HCT116 (cell line): Measurements from ENCODE around the gene OGFOD2. TPM values are rescaled to one million over a fixed set of nuclear protein-coding genes. Genes with fewer than 3 reads are reported as not detected.

ENCODE experiments used
- ATAC-seq: fragments of 200-7000 bp; cut with Tn5 transposase; 2 replicates; pipeline ENCODE4 v1.9.1; 2020; ENCODE audit warnings: mild to moderate bottlenecking, moderate library complexity
- BruUV-seq: library from RNA; stranded (reverse); fragments of 400-500 nt; replicated peaks from 2 replicates; lab custom pipeline; 2021; lab: Mats Ljungman, UMichigan
- CTCF ChIA-PET: fragments of 300-600 bp; sonication (Branson Sonifier 250); formaldehyde crosslinking; loops from one replicate; lab custom pipeline; 2021; ENCODE audit warnings: antibody characterized with exemption; lab: Charles Lee
- POLR2A ChIA-PET: fragments of 300-600, 350-600 bp; sonication (Branson Sonifier 250); formaldehyde crosslinking; loops from one replicate; lab custom pipeline; 2021; ENCODE audit warnings: antibody characterized with exemption; lab: Charles Lee
- RAD21 ChIA-PET, 2 experiments: fragments of 300-600 bp; sonication (Branson Sonifier 250); formaldehyde crosslinking; loops; one replicate each; lab custom pipeline; 2023; ENCODE audit warnings: low total read pairs in 2 of 2; ENCODE audit not compliant: uncharacterized antibody in 2 of 2, unreplicated experiment in 2 of 2, low non-redundant PET in 1 of 2; lab: Charles Lee
- DNase-seq: peaks from one replicate; pipeline ENCODE4 v3.0.0-alpha.2; 2010; ENCODE audit warnings: low read depth, low spot score
- H2AFZ ChIP-seq: fragments of 200-600 bp; shearing (Covaris generic), sonication (generic); 2 replicates; pipeline ENCODE4 v1.6.1; 2017; ENCODE audit warnings: low read depth, mixed run types, mixed read lengths, antibody characterized with exemption, low read length; ENCODE audit not compliant: poor library complexity, severe bottlenecking
- H3K27ac ChIP-seq: 2 replicates; pipeline ENCODE4 v1.5.1; 2012; ENCODE audit warnings: low read depth, low read length
- H3K27me3 ChIP-seq: fragments of 200-600 bp; sonication (generic); 2 replicates; pipeline ENCODE4 v1.6.1; 2016; ENCODE audit warnings: mixed run types, low read length, mixed read lengths; ENCODE audit not compliant: insufficient read depth
- H3K36me3 ChIP-seq, 2 experiments: fragments of 200-500 bp in 1 of 2; fragments of 200-600 bp in 1 of 2; sonication (Bioruptor generic) in 1 of 2; sonication (generic) in 1 of 2; 2 replicates each; pipeline versions ENCODE4 v1.5.1 to v1.6.1; 2014 to 2016; ENCODE audit warnings: low read length in 2 of 2, inconsistent platforms in 1 of 2, mixed read lengths in 1 of 2, mixed run types in 1 of 2; ENCODE audit not compliant: insufficient read depth in 2 of 2, control insufficient read depth in 1 of 2
- H3K4me1 ChIP-seq, 2 experiments: fragments of 200-600 bp in 1 of 2; sonication (generic) in 1 of 2; 2 replicates each; pipeline versions ENCODE4 v1.5.1 to v1.6.1; 2012 to 2017; ENCODE audit warnings: low read length in 2 of 2, inconsistent platforms in 1 of 2, mild to moderate bottlenecking in 1 of 2, mixed read lengths in 1 of 2, mixed run types in 1 of 2, moderate library complexity in 1 of 2; ENCODE audit not compliant: insufficient read depth in 2 of 2, control insufficient read depth in 1 of 2
- H3K4me2 ChIP-seq: fragments of 200-600 bp; sonication (generic); 2 replicates; pipeline ENCODE4 v1.6.1; 2017; ENCODE audit warnings: mixed run types, low read length, mixed read lengths
- H3K4me3 ChIP-seq, 2 experiments: fragments of 200-600 bp in 1 of 2; sonication (generic) in 1 of 2; replicated peaks in 1 of 2; 2 replicates each; pipeline ENCODE4 v1.5.1; 2011 to 2016; ENCODE audit warnings: low read length in 2 of 2, control low read depth in 1 of 2, low read depth in 1 of 2, mild to moderate bottlenecking in 1 of 2, mixed read lengths in 1 of 2, mixed run types in 1 of 2
- H3K79me2 ChIP-seq: fragments of 200-600 bp; sonication (generic); 2 replicates; pipeline ENCODE4 v1.6.1; 2017; ENCODE audit warnings: mild to moderate bottlenecking, mixed run types, low read length, moderate library complexity, mixed read lengths; ENCODE audit not compliant: insufficient read depth
- H3K9ac ChIP-seq: fragments of 200-600 bp; sonication (generic); 2 replicates; pipeline ENCODE4 v1.6.1; 2016; ENCODE audit warnings: low read length, mixed read lengths
- H3K9me2 ChIP-seq: fragments of 200-600 bp; sonication (generic), shearing (Covaris generic); 2 replicates; pipeline ENCODE4 v1.6.1; 2017; ENCODE audit warnings: mixed run types, mild to moderate bottlenecking, moderate library complexity; ENCODE audit not compliant: insufficient read depth
- H3K9me3 ChIP-seq, 2 experiments: fragments of 200-500 bp in 1 of 2; fragments of 200-600 bp in 1 of 2; sonication (Bioruptor generic) in 1 of 2; sonication (generic) in 1 of 2; 2 replicates each; pipeline ENCODE4 v1.6.1; 2014 to 2017; ENCODE audit warnings: low read length in 2 of 2, mixed read lengths in 2 of 2, inconsistent platforms in 1 of 2, low read depth in 1 of 2, mild to moderate bottlenecking in 1 of 2, mixed run types in 1 of 2, moderate library complexity in 1 of 2; ENCODE audit not compliant: control insufficient read depth in 1 of 2, insufficient read depth in 1 of 2
- H4K20me1 ChIP-seq: fragments of 200-600 bp; sonication (generic), shearing (Covaris generic); 2 replicates; pipeline ENCODE4 v1.6.1; 2017; ENCODE audit warnings: mixed run types, mild to moderate bottlenecking, moderate library complexity; ENCODE audit not compliant: insufficient read depth
- CEBPB ChIP-seq: IDR thresholded peaks from 2 replicates; pipeline ENCODE4 v1.6.1; 2012; ENCODE audit warnings: low read depth
- EGR1 ChIP-seq: IDR thresholded peaks from 2 replicates; pipeline ENCODE4 v1.6.1; 2012; ENCODE audit warnings: low read depth
- ELF1 ChIP-seq: IDR thresholded peaks from 2 replicates; pipeline ENCODE4 v1.6.1; 2012; ENCODE audit warnings: low read depth, borderline replicate concordance
- FOSL1 ChIP-seq: IDR thresholded peaks from 2 replicates; pipeline ENCODE4 v1.6.1; 2012; ENCODE audit warnings: low read depth
- JUND ChIP-seq: IDR thresholded peaks from 2 replicates; pipeline ENCODE4 v1.6.1; 2012
- SIN3A ChIP-seq: IDR thresholded peaks from 2 replicates; pipeline ENCODE4 v1.6.1; 2012; ENCODE audit warnings: low read depth
- SP1 ChIP-seq: IDR thresholded peaks from 2 replicates; pipeline ENCODE4 v1.6.1; 2012; ENCODE audit warnings: low read depth
- SRF ChIP-seq: IDR thresholded peaks from 2 replicates; pipeline ENCODE4 v1.6.1; 2012; ENCODE audit warnings: low read depth
- ZNF274 ChIP-seq: fragments of 200-500 bp; sonication (Bioruptor generic); IDR thresholded peaks from 2 replicates; pipeline ENCODE4 v1.6.1; 2014; ENCODE audit warnings: mild to moderate bottlenecking, low read depth, low read length, inconsistent platforms
- intact Hi-C: fragments of 100-400 bp; cut with micrococcal nuclease; formaldehyde crosslinking; loops from 2 replicates; pipeline ENCODE4 v1.10.0; 2022
- total RNA-seq: library from RNA; stranded (reverse); gene quantifications from one replicate; pipeline ENCODE4 v1.2.1, GENCODE V29; 2021; ENCODE audit not compliant: unreplicated experiment
- TF ChIP-seq, protein P1 (sequence below): IDR thresholded peaks from 2 replicates; pipeline ENCODE4 v1.6.1; 2012
- TF ChIP-seq, protein P2 (sequence below): IDR thresholded peaks from 2 replicates; pipeline ENCODE4 v1.6.1; 2012
- TF ChIP-seq, protein P3 (sequence below): IDR thresholded peaks from 2 replicates; pipeline ENCODE4 v1.6.1; 2011; ENCODE audit warnings: mild to moderate bottlenecking, low read length, moderate library complexity; ENCODE audit not compliant: insufficient replicate concordance; ENCODE audit errors: extremely low read depth

OGFOD2 gene
- total RNA-seq, 1 experiment from 2014 or later: 29.5 TPM

DNA sequence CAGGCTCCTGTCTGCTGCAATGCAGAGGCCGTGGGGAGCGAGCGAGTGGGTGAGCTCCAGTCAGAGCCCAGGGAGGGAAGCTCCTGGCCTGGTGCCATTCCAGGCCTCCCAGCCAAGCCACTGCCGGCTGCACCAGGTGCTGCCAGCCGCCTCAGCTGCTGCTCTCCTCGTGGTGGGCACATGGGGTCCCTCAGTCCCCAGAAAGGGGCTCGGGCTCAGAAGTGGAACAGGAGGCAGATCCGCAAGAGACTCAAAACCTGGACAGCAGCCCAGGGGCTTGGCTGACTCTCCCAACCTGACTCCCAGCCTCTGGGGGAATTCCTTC, 11.1 kb upstream of the OGFOD2 start:
- ATAC-seq: no peak
- RAD21 ChIA-PET: no interaction called here
- no TSS peak for BruUV-seq

More for the DNA sequence above, 11.1 kb upstream of the OGFOD2 start:
- no peak overlapping the region; the same call in 1 of the 2 replicates for H3K27ac ChIP-seq
- no peaks in the 10 kb centered on the region for H3K36me3 ChIP-seq
- H3K27me3 ChIP-seq: no peaks in the 10 kb centered on the region
- no peak for DNase-seq
- TF ChIP-seq ELF1: no peak
- no peak for TF ChIP-seq EGR1
- TF ChIP-seq ZNF274: no peak
- TF ChIP-seq CEBPB: no peak
- no peak for TF ChIP-seq SIN3A
- no peak for TF ChIP-seq SRF
- TF ChIP-seq, protein P1, sequence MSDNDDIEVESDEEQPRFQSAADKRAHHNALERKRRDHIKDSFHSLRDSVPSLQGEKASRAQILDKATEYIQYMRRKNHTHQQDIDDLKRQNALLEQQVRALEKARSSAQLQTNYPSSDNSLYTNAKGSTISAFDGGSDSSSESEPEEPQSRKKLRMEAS: no peak
- no peak for TF ChIP-seq JUND
- TF ChIP-seq FOSL1: no peak
- no peak for TF ChIP-seq SP1
- TF ChIP-seq, protein P2, sequence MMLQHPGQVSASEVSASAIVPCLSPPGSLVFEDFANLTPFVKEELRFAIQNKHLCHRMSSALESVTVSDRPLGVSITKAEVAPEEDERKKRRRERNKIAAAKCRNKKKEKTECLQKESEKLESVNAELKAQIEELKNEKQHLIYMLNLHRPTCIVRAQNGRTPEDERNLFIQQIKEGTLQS: no peak
- TF ChIP-seq, protein P3, sequence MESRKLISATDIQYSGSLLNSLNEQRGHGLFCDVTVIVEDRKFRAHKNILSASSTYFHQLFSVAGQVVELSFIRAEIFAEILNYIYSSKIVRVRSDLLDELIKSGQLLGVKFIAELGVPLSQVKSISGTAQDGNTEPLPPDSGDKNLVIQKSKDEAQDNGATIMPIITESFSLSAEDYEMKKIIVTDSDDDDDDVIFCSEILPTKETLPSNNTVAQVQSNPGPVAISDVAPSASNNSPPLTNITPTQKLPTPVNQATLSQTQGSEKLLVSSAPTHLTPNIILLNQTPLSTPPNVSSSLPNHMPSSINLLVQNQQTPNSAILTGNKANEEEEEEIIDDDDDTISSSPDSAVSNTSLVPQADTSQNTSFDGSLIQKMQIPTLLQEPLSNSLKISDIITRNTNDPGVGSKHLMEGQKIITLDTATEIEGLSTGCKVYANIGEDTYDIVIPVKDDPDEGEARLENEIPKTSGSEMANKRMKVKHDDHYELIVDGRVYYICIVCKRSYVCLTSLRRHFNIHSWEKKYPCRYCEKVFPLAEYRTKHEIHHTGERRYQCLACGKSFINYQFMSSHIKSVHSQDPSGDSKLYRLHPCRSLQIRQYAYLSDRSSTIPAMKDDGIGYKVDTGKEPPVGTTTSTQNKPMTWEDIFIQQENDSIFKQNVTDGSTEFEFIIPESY: no peak
- no peak overlapping the region for H3K4me3 ChIP-seq
- no peak overlapping the region for H3K9ac ChIP-seq
- no peaks in the 10 kb centered on the region for H4K20me1 ChIP-seq
- peak overlapping the region; percentile 86 for H3K4me2 ChIP-seq
- peaks cover 28 to 43% of the 10 kb centered on the region in 2 experiments for H3K4me1 ChIP-seq
- H2AFZ ChIP-seq: no peak overlapping the region
- CTCF ChIA-PET: no interaction called here
- H3K9me2 ChIP-seq: no peaks in the 10 kb centered on the region
- POLR2A ChIA-PET: no interaction called here
- H3K79me2 ChIP-seq: peaks cover 3% of the 10 kb centered on the region; the same call in 1 of the 2 replicates
- intact Hi-C loops: no loop called here
- H3K9me3 ChIP-seq: no peaks in the 10 kb centered on the region
